Mucosa of descending colon (tissue), 3 donors: ENCODE results near the gene RHBDD1. TPM values are rescaled to one million over a fixed set of nuclear protein-coding genes. Genes with fewer than 3 reads are reported as not detected.

Source experiments
- ATAC-seq: fragments of 200-7000 bp; cut with Tn5 transposase; one replicate; pipeline ENCODE4 v1.9.1; 2020; ENCODE audit warnings: mild to moderate bottlenecking, moderate library complexity
- DNase-seq, 3 donors: peaks; one replicate each; pipeline ENCODE4 v3.0.0-alpha.2; 2020
- H3K36me3 ChIP-seq: fragments of 200-600 bp; one replicate; pipeline ENCODE4 v1.8.0; 2021; ENCODE audit warnings: low read depth, mild to moderate bottlenecking
- H3K4me1 ChIP-seq: fragments of 200-600 bp; one replicate; pipeline ENCODE4 v1.8.0; 2021; ENCODE audit warnings: low read depth, mild to moderate bottlenecking
- H3K4me3 ChIP-seq: fragments of 200-600 bp; one replicate; pipeline ENCODE4 v1.8.0; 2021; ENCODE audit warnings: mild to moderate bottlenecking
- H3K9me3 ChIP-seq: fragments of 200-600 bp; one replicate; pipeline ENCODE4 v1.8.0; 2021; ENCODE audit warnings: mild to moderate bottlenecking
- intact Hi-C, 2 donors: fragments of 100-400 bp; cut with DNase I in 1 of 2; cut with micrococcal nuclease in 1 of 2; formaldehyde crosslinking; loops; one replicate each; pipeline versions ENCODE4 v1.11.0 to v1.11.1; 2022; cut with DNase I, micrococcal nuclease
- total RNA-seq, 3 donors: library from RNA; stranded (reverse); fragmentation: NEBNext Ultra II Directional in 2 of 3; extraction: Animal tissue kit (Norgen Biotek cat#: 25700) in 2 of 3; gene quantifications; one replicate each; pipeline versions ENCODE4 v1.2.1 to v1.2.4, GENCODE V29; 2021 to 2023
- TF ChIP-seq, protein P1 (sequence below): fragments of 200-600 bp; IDR thresholded peaks from one replicate; pipeline ENCODE4 v1.8.0; 2022; ENCODE audit warnings: antibody characterized with exemption, mild to moderate bottlenecking
- donor health status: DM: no; HTN: no; CAD: no; lungs with moderate emphysema.
- donor health status: DM: no; HTN: no; CAD: no.
- donor health status: DM: no; HTN: yes; CAD: no.

RHBDD1 gene
- total RNA-seq, 3 donors from 2014 or later, result 28.7 to 41.6 (median 30.5) TPM

DNA sequence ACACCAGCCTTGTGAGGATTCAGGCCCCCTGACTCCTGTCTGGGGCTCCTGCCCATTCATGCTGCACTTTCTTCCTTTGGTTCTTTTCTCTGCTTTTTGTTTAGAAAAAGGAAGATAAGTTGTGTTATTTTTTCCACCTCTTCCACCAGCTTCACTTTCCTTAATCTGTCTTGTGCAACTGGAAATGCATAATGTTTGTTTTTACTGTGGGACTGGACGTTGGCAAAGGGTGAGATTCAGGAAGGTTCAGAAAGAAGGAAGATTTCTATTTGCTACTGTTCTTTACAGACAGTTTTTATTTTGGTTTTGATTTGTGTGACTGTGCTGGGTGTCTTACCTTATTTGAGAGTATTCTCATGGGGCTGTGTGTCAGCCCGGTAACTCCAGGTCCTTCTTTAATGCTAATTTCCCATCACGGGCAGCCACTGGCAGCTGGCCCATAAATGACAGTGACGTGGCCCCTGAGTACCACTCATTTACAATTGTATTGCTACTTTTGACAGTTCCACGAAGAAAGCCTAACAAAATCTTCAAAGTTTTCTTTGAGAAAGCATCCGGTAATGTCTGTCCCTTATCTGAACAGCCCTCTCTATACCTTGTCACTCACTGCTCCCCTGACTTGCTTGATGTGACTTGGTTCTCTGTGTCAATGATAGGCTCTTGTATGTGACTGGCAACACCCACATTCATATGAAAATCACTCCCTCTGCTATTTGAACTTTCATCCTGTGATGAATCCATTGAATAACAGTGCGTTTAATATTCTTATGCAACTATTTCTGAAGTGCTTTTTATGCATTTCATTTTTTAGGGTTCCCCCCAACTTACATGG is 32.7 kb downstream of the RHBDD1 start:
- Histone ChIP-seq H3K9me3 (no peaks in the 10 kb centered on the region), H3K4me3 (no peak overlapping the region), H3K36me3 (no peaks in the 10 kb centered on the region), H3K4me1 (no peaks in the 10 kb centered on the region)
- DNase-seq (no peak), ATAC-seq (no peak)
- intact Hi-C loops, result no loop called here
- TF ChIP-seq, protein P1, sequence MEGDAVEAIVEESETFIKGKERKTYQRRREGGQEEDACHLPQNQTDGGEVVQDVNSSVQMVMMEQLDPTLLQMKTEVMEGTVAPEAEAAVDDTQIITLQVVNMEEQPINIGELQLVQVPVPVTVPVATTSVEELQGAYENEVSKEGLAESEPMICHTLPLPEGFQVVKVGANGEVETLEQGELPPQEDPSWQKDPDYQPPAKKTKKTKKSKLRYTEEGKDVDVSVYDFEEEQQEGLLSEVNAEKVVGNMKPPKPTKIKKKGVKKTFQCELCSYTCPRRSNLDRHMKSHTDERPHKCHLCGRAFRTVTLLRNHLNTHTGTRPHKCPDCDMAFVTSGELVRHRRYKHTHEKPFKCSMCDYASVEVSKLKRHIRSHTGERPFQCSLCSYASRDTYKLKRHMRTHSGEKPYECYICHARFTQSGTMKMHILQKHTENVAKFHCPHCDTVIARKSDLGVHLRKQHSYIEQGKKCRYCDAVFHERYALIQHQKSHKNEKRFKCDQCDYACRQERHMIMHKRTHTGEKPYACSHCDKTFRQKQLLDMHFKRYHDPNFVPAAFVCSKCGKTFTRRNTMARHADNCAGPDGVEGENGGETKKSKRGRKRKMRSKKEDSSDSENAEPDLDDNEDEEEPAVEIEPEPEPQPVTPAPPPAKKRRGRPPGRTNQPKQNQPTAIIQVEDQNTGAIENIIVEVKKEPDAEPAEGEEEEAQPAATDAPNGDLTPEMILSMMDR, result no peak

DNA sequence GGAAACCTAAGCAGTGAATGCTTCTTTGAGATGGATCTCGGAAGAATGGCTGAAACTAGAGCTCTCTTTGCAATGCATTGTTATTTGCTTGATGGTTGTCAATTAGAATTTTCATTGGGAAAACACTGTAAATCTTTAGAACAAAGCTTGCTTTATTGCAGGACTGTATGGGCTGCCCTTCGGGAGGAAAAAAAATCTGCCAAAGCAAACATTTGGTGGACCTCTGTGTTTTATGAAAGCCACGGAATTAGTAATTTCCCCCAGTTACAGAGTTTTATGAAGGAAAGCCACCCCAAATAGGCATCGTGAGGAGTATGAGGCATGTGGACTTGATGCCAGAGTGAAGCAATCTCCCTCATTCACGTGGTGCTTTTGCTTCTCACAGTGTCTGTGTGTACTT is 33.5 kb downstream of the RHBDD1 start:
- Histone ChIP-seq H3K4me1 (no peaks in the 10 kb centered on the region), H3K36me3 (no peaks in the 10 kb centered on the region), H3K4me3 (no peak overlapping the region), H3K9me3 (no peaks in the 10 kb centered on the region)
- TF ChIP-seq, protein P1, result no peak
- ATAC-seq (no peak), DNase-seq (no peak)
- intact Hi-C loops, result no loop called here

DNA sequence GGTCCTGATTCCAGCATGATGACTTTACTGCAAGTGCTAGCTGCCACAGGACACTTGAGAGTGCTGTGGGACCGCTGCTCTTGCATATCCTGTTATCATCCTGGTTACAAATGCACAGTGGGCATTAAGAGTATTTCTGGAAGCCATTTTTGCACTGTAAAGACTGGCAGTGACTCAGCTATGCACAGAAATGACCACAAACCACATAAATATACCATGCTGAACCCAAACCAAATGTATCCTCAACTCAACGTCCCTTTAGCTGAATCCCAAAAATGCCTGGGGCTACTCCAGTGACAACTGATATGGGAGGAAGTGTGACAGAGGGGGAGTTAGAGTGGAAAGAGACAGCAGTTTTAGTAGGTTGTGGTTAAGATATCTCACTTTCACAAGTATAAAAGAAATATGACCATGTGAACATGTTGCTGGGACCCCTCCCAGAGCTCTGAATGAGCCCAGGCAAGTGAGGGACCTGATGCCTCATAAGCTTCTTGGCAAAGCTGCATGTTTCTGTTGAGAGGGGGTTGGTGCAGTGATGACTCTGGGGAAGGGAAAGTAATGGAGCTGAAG is 37.3 kb downstream of the RHBDD1 start:
- no peak for DNase-seq
- Histone ChIP-seq H3K4me1 (no peaks in the 10 kb centered on the region), H3K36me3 (no peaks in the 10 kb centered on the region), H3K4me3 (no peak overlapping the region), H3K9me3 (no peaks in the 10 kb centered on the region)
- ATAC-seq, result no peak
- intact Hi-C loops, result no loop called here
- TF ChIP-seq, protein P1, result no peak

DNA sequence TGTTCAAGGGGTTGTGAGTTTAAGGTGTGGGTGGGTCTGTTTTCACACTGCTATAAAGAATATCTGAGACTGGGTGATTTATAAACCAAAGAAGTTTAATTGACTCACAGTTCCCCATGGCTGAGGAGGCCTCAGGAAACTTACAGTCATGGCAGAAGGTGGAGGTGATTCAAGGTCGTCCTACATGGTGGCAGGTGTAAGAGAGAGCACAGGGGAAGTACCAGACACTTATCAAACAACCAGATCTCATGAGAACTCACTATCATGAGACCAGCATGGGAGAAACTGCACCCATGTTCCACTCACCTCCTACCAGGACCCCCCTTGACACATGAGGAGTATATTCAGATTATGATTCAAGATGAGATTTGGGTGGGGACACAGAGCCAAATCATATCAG is 38.0 kb downstream of the RHBDD1 start:
- no peak for ATAC-seq
- Histone ChIP-seq H3K36me3 (no peaks in the 10 kb centered on the region), H3K9me3 (no peaks in the 10 kb centered on the region), H3K4me3 (no peak overlapping the region), H3K4me1 (no peaks in the 10 kb centered on the region)
- intact Hi-C loops, result no loop called here
- no peak for DNase-seq
- TF ChIP-seq, protein P1, result no peak

DNA sequence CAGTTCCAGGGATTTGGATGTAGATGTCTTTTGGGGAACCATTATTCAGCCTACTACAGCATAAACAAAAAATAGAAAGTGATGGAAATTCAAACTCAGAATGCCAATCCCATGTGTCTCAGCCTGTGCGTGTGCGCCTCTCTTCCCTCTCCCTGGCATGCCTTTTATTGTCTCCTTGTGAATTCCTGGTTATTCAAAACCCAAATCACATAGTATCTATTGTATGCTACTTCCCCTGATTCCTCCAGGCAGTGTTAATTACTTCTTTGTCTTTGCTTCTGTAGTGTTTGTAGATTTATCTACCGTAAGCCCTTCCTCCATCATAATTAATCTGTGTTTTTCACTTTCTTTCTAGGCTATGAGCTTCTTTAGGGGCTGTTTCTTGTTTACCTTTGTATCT is 38.9 kb downstream of the RHBDD1 start:
- Histone ChIP-seq H3K36me3 (no peaks in the 10 kb centered on the region), H3K4me1 (no peaks in the 10 kb centered on the region), H3K9me3 (no peaks in the 10 kb centered on the region), H3K4me3 (no peak overlapping the region)
- ATAC-seq, result no peak
- no peak for DNase-seq
- intact Hi-C loops, result no loop called here
- TF ChIP-seq, protein P1, result no peak
